ENCODE results near the gene HTT-AS. TPM values are rescaled to one million over a fixed set of nuclear protein-coding genes. Genes with fewer than 3 reads are reported as not detected.

HTT-AS gene
- total RNA-seq, 1 donor from 2014 or later: not detected

GRCh38 chr4:3119464-3119863 is 45.1 kb upstream of the HTT-AS start:
- TF ChIP-seq CTCF (conservative IDR thresholded peaks at IDR 0.05): no peak
- DNase-seq (ENCODE audit: extremely low spot score, unreplicated experiment): no peak
- H3K27ac Mint-ChIP-seq: no peak overlapping the region
- no peaks in the 10 kb centered on the region for H3K9me3 Mint-ChIP-seq
- no peak overlapping the region for H3K4me3 Mint-ChIP-seq
- H3K27me3 Mint-ChIP-seq: no peaks in the 10 kb centered on the region
- H3K36me3 Mint-ChIP-seq: peaks cover 27% of the 10 kb centered on the region
- peaks cover 5% of the 10 kb centered on the region for H3K4me1 Mint-ChIP-seq (ENCODE audit: unreplicated experiment)

DNA sequence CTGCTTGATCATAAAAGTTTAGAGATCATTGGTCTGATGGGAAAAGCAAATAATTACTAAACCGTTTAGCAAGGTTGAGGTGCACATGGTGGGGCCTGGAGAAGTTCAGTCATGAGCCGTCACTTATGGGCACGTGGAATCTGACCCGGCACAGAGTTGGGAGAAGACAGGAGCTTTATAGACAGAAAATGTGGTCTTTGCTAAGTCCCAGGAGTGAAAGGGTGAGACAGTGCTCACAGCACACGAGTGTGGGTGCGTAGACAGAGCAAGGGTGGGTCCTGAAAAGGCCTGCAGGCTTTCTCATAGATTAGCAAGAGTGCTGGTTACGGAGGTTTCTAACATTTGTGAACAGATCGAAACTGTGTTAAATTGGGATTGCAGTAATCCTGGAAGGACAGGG is 44.0 kb upstream of the HTT-AS start:
- no peak for DNase-seq (ENCODE audit: extremely low spot score, unreplicated experiment)
- Mint-ChIP-seq H3K27me3 (no peaks in the 10 kb centered on the region), H3K27ac (no peak overlapping the region), H3K9me3 (no peaks in the 10 kb centered on the region), H3K4me3 (no peak overlapping the region), H3K4me1 (ENCODE audit: unreplicated experiment) (peaks cover 5% of the 10 kb centered on the region), H3K36me3 (peaks cover 27% of the 10 kb centered on the region)
- TF ChIP-seq CTCF (conservative IDR thresholded peaks at IDR 0.05): no peak

- H3K4me1 Mint-ChIP-seq (ENCODE audit: unreplicated experiment): no peaks in the 10 kb centered on the region
- no peaks in the 10 kb centered on the region for H3K9me3 Mint-ChIP-seq
- H3K27ac Mint-ChIP-seq: no peak overlapping the region
- DNase-seq (ENCODE audit: extremely low spot score, unreplicated experiment): no peak
- H3K4me3 Mint-ChIP-seq: no peak overlapping the region
- H3K27me3 Mint-ChIP-seq: no peaks in the 10 kb centered on the region
- H3K36me3 Mint-ChIP-seq: peaks cover 27% of the 10 kb centered on the region
- no peak for TF ChIP-seq CTCF (conservative IDR thresholded peaks at IDR 0.05)
These were observed 42.6 kb upstream of the HTT-AS start for GRCh38 chr4:3116955-3117354.

DNA sequence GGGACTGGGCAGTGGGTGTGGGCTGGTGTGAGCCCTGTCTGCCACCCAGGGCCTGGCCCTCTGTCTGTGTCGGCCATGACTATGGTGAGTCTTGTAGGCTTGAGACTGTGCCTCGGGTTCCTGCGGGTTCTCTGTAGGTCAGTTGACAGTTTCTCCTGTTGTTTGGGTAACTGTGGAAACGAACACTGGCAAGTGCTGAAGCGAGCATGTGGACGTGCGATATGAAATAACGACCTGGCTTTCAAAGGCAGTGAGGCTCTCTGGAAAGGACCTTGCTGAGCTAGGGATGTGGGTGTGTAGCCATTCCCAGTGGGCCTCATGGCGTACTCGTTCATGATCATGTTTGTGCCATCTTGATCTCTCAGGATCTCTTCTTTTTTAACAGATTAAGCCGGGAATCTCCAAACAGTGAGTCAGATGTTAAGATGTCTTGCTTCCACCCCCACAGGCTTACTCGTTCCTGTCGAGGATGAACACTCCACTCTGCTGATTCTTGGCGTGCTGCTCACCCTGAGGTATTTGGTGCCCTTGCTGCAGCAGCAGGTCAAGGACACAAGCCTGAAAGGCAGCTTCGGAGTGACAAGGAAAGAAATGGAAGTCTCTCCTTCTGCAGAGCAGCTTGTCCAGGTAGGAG is 41.4 kb upstream of the HTT-AS start:
- Mint-ChIP-seq H3K27ac (no peak overlapping the region), H3K9me3 (no peaks in the 10 kb centered on the region), H3K27me3 (no peaks in the 10 kb centered on the region), H3K36me3 (peaks cover 27% of the 10 kb centered on the region), H3K4me3 (no peak overlapping the region), H3K4me1 (ENCODE audit: unreplicated experiment) (no peaks in the 10 kb centered on the region)
- no peak for DNase-seq (ENCODE audit: extremely low spot score, unreplicated experiment)
- no peak for TF ChIP-seq CTCF (conservative IDR thresholded peaks at IDR 0.05)

DNA sequence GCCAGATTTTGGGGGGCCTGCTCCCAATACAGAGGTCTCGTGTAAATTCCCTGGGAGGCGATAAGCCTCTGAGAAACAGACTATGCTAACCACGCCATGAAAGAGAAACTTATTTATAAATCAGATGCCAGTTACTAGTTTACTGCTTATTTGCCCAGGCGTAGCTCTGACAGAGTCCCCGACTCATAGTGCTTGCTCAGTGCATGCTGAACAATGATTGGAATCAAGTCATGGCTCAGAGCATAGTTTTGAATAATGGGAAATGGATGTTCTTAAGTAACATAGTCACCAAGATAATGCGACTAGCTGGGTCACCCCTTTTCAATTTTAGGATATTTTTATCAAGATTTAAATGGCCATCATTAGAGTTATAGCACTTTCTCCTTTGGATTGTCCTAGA is 40.0 kb upstream of the HTT-AS start:
- Mint-ChIP-seq H3K27me3 (no peaks in the 10 kb centered on the region), H3K9me3 (no peaks in the 10 kb centered on the region), H3K4me1 (ENCODE audit: unreplicated experiment) (no peaks in the 10 kb centered on the region), H3K4me3 (no peak overlapping the region), H3K36me3 (peaks cover 23% of the 10 kb centered on the region), H3K27ac (no peak overlapping the region)
- no peak for DNase-seq (ENCODE audit: extremely low spot score, unreplicated experiment)
- no peak for TF ChIP-seq CTCF (conservative IDR thresholded peaks at IDR 0.05)

Data from type B pancreatic cell (in vitro differentiated cells).